Skin epidermis (tissue), 12 donors: ENCODE data around the gene PDSS2.
A peak's percentile ranks its signal among the peaks of the same experiment; 100 is the strongest.

ENCODE experiments used
- H3K27ac ChIP-seq, 21 experiments: fragments of 200-600 bp; sonication (generic) in 11 of 21; one replicate each; pipeline ENCODE4 v1.5.0; 2020; ENCODE audit warnings: mild to moderate bottlenecking in 3 of 21, inconsistent platforms in 2 of 21, moderate library complexity in 2 of 21
- H3K4me3 ChIP-seq, 7 experiments: fragments of 200-600 bp; sonication (generic) in 2 of 7; one replicate each; pipeline ENCODE4 v1.5.0; 2020; ENCODE audit warnings: inconsistent platforms in 2 of 7, mild to moderate bottlenecking in 2 of 7, moderate library complexity in 1 of 7

Gene PDSS2

DNA sequence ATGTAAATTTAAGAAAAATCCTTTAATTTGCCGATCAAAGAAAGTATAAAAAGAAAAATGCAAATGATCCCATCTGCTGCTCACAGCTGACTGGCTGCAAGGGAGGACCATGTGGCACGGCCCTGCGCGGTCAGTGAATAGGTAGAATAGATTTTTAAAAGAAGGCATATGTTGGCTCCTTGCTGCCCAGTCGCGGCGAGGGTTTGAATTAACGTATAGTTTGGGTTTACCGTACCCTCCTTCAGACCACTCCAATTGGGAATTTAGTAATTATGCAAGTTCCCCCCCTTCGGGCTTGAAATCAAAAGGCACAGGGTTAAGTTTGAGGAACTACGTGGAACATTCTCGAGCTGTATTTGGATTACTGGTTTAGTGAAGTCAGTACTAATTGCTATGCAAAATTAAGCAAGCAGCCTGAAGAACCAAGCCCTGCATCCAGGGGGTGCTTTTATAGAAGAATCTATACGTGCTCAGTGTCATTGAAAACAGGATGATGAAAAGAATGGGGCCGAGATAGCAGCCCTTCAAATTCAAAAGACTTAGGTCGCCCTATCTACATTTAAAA is 343.0 kb downstream of the PDSS2 start:
- Histone ChIP-seq H3K27ac (peak overlapping the region in 1 of 21 experiments; percentile 63), H3K4me3 (peak overlapping the region; percentile 43 to 82 (median 74))

DNA sequence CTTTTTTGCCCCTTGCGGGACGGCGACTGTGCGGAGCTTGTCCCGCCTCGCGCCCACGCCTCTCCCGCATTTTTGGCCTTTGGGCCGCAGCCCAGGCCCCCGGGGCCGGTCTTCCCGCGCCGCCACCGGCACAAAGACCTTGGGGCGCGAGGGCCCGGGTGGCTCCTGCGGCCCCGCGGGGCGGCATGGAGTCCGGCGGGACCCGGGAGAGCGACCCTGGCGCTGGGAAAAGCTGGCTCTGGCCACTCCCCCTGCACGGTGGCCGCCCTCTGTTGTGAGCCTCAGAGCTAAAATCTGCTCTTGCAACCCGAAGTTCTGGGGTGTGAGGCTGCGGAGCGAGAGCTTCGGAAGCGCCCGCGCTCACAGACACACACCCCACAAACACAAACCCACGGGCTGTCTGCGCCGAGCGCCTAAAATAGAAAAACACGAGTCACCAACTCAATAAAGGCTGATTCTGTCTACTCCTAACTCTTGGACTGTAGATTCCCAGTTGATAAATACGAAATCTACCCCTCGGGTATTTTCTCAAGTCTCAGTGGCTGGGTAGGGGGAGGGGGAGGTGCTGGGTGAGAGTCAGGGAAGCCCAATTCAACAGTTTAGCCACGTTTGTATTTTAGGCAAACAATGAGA is 343.6 kb downstream of the PDSS2 start:
- H3K27ac ChIP-seq, result peak overlapping the region in 12 of 21 experiments; percentile 7 to 78 (median 54)
- H3K4me3 ChIP-seq, result peak overlapping the region; percentile 43 to 82 (median 74)

DNA sequence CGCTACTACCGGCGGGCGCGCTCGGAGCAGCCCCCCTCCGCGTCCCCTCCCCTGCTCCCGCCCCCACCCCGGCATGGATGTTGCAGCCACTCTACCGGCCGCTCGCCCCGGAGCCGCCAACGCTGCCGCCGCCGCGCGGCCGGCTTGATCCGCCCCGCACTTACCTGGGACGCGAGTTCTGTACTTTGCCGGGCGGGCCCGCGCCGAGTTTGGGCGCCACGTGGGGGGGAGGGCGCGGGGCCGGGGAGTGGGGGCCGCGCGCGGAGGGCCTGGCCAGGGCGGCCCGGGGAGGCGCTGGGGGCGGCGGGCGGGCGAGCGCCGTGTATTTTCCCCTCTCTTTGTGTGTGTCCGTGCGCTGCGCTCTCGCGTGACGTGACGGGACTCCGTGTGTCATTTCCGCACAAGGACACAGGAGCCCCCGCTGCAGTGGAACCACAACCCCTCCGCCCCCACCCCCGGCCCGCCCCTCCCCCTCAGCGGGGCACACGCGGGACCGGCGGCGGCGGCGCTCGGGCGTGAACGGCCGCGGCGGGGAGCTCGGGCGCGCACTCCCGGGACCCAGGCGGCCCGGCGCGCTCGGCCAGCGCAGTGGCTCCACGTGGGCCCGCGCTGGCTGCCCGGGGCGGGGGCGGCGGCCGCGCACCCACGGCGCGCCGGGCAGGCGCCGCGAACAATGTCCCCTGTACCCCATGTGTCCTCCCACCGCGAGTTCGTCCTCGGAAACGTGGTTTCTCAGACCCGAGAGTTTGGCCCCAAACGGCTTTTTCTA is 344.3 kb downstream of the PDSS2 start, which contains the start of gene BEND3:
BEND3 (minus strand) TSS at position 590 of the 769 bp plus-strand sequence. CDS start 16,230 bp downstream, outside the sequence.
- Histone ChIP-seq H3K27ac (peak within 1 kb of the TSS in 13 of 21 experiments; percentile 7 to 78 (median 64)), H3K4me3 (peak within 1 kb of the TSS; percentile 43 to 82 (median 74))

DNA sequence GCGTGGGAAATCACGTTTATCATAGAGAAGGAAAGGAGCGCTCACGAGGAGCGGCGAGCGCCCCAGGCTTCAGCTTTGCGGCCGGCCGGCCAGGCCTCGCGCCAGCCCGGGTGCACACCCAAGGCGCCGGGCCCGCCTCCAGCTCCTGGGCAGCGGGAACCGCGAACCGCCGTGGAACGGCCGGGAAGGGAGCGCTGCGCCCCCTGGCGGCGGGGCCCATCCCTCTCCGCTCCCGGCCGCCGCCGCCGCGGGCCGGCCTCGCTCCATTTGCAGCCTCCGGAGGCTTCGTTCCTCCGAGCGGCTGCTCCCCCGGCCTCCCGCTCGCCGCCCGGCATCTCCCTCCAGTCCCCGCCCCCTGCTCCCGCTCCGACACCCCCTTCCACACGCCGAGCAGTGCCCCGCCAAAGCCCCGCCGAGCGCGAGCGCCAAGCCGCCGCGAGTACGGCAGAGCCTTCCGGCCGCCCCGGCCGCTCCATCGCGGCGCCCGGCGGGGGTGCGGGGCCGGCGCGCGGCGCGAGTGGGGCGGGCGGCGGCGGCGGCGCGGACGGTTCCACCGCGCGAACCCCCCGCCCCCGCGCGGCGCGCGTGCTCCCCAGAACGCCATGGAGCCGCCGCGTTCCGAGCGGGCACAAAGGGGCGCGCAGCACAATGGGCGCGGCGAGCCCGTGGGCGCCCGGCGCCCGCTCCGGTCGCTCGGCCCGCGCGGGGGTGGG is 345.0 kb downstream of the PDSS2 start:
- H3K27ac ChIP-seq, result peak overlapping the region in 12 of 21 experiments; percentile 28 to 78 (median 64)
- peak overlapping the region; percentile 43 to 82 (median 74) for H3K4me3 ChIP-seq

GRCh38 chr6:107110200-107110599 is 349.2 kb downstream of the PDSS2 start:
- Histone ChIP-seq H3K4me3 (no peak overlapping the region), H3K27ac (no peak overlapping the region)

GRCh38 chr6:107108201-107108890 is 351.0 kb downstream of the PDSS2 start:
- Histone ChIP-seq H3K27ac (no peak overlapping the region), H3K4me3 (no peak overlapping the region)

GRCh38 chr6:107107791-107108190 is 351.6 kb downstream of the PDSS2 start:
- H3K27ac ChIP-seq, result no peak overlapping the region
- H3K4me3 ChIP-seq, result no peak overlapping the region

- Histone ChIP-seq H3K4me3 (no peak overlapping the region), H3K27ac (no peak overlapping the region)
Measured at GRCh38 chr6:107106165-107106564, 353.2 kb downstream of the PDSS2 start.

DNA sequence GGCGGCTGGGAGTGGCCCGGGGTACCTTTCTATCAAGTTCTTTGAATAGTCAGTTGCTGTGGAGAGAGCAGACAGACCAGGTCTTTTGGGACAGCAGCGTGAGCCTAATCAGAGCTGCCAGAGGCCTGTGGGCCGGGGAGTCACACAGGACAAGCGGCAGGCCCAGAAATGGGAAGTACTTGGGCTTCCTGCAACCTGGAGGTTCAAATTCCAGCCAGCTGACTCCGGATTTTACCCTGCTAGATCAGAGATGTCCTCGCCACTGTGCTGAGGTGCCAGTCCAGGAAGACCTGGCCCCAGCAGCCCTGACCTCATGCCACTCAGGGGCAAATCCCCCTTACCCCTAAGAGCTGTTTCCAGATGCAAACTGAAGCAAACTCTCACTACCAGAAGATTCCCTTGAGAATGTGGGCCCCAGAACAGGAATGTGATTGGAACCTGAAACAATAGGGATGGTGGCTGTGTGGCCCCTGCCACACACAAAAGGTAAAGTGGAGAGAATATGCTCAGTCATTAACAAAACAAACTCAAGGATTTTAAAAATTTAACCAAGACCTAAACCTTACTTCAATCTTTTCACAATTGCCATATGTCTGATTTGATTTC is 353.8 kb downstream of the PDSS2 start:
- Histone ChIP-seq H3K27ac (no peak overlapping the region), H3K4me3 (no peak overlapping the region)

GRCh38 chr6:107103082-107103481 is 356.3 kb downstream of the PDSS2 start:
- no peak overlapping the region for H3K27ac ChIP-seq
- H3K4me3 ChIP-seq, result no peak overlapping the region
